ENCODE data around the gene SLC22A23. TPM values are rescaled to one million over a fixed set of nuclear protein-coding genes. Genes with fewer than 3 reads are reported as not detected.

Gene SLC22A23
- total RNA-seq, 1 experiment from 2014 or later, result 5.7 TPM

DNA sequence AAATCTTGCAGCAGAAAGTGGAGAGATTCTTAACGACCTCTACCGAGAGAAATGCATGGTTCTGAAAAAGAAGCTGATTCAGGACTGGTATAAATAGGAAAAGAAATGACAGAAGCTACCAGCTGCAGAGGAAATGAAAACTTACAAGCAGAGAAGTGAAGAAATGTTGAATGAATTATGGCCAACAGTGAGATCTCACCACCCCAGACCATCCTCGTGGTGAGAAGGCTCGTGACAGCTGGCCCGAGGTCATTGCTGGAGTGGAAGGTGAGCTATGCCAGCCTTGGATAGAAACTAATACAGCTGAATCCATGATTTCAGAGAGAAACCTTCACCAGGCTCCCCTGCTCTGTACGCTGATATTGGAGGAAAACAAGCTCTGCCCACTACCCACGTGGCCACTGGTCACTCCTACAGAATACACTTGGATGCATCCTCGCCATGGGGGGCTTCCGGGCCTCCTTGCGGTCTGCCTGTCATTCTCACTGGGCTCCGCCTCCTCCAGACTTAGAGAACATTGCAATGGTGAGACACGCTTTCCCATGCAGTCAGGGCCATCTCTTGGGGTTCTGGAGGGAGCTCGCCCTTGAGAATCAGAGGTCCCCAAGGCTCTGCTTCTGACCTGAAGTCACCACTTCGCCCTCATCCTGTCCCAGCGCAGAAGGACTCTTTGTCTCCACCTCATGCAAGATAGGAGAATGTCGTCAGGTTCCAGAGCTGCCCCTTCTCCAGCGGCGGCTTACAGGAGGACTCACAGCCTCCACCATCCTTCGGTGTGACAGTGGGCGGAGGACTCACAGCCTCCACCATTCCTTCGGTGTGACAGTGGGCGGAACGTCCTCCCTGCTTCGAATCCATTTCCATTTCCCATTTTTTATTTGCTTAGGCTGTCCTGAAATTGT is 218.8 kb downstream of the SLC22A23 start:
- H2AFZ ChIP-seq (ENCODE audit: low read length), result no peak overlapping the region
- no peaks in the 10 kb centered on the region for H3K4me1 ChIP-seq (ENCODE audit: insufficient read depth, low read length)
- intact Hi-C loops (cut with micrococcal nuclease), result no loop called here
- no peak overlapping the region for H3K4me3 ChIP-seq (ENCODE audit: low read length)
- no peaks in the 10 kb centered on the region for H3K79me2 ChIP-seq (ENCODE audit: low read length)
- no peaks in the 10 kb centered on the region for H4K20me1 ChIP-seq (ENCODE audit: low read length)
- no peak for DNase-seq
- no TSS peak for BruUV-seq (replicated peaks)
- H3K27ac ChIP-seq (ENCODE audit: low read length), result no peak overlapping the region
- H3K9me3 ChIP-seq (ENCODE audit: low read length), result no peaks in the 10 kb centered on the region
- ChIA-PET CTCF (interaction anchor here (0.8 kb wide), 1 partner anchor 29 kb away, joined by 5 read pairs; no protein-coding TSS in a partner anchor), POLR2A (ENCODE audit: unreplicated experiment) (no interaction called here)
- no peak for TF ChIP-seq EZH2 (IDR thresholded peaks at IDR 0.05; ENCODE audit: low read length, unreplicated experiment)
- no peak for TF ChIP-seq EZH2phosphoT487 (IDR thresholded peaks at IDR 0.05; ENCODE audit: borderline replicate concordance, low read length)
- no peak for TF ChIP-seq CTCF (conservative IDR thresholded peaks at IDR 0.05; ENCODE audit: low read depth, low read length)
- no peak for ATAC-seq
- H3K9ac ChIP-seq (ENCODE audit: low read length), result no peak overlapping the region
- no peaks in the 10 kb centered on the region for H3K9me2 ChIP-seq (replicated peaks; ENCODE audit: low read length)
- no peaks in the 10 kb centered on the region for H3F3A ChIP-seq (ENCODE audit: low read length, unreplicated experiment)
- no peak overlapping the region for H3K4me2 ChIP-seq (ENCODE audit: low read length)
- no peaks in the 10 kb centered on the region for H3K36me3 ChIP-seq (ENCODE audit: low read depth, low read length)
- peaks cover 13% of the 10 kb centered on the region for H3K27me3 ChIP-seq (ENCODE audit: low read length)

- no peaks in the 10 kb centered on the region for H3K36me3 ChIP-seq (ENCODE audit: low read depth, low read length)
- DNase-seq, result no peak
- H3K4me2 ChIP-seq (ENCODE audit: low read length), result no peak overlapping the region
- H3K27ac ChIP-seq (ENCODE audit: low read length), result no peak overlapping the region
- TF ChIP-seq EZH2phosphoT487 (IDR thresholded peaks at IDR 0.05; ENCODE audit: borderline replicate concordance, low read length), result no peak
- BruUV-seq (replicated peaks), result no TSS peak
- H3K9ac ChIP-seq (ENCODE audit: low read length), result no peak overlapping the region
- no peaks in the 10 kb centered on the region for H3K9me3 ChIP-seq (ENCODE audit: low read length)
- peaks cover 16% of the 10 kb centered on the region for H3K27me3 ChIP-seq (ENCODE audit: low read length)
- H3K9me2 ChIP-seq (replicated peaks; ENCODE audit: low read length), result no peaks in the 10 kb centered on the region
- ChIA-PET POLR2A (ENCODE audit: unreplicated experiment) (no interaction called here), CTCF (no interaction called here)
- no peak for ATAC-seq
- H2AFZ ChIP-seq (ENCODE audit: low read length), result no peak overlapping the region
- intact Hi-C loops (cut with micrococcal nuclease), result no loop called here
- H3K4me3 ChIP-seq (ENCODE audit: low read length), result no peak overlapping the region
- no peaks in the 10 kb centered on the region for H3K79me2 ChIP-seq (ENCODE audit: low read length)
- no peaks in the 10 kb centered on the region for H3K4me1 ChIP-seq (ENCODE audit: insufficient read depth, low read length)
- no peaks in the 10 kb centered on the region for H3F3A ChIP-seq (ENCODE audit: low read length, unreplicated experiment)
- H4K20me1 ChIP-seq (ENCODE audit: low read length), result no peaks in the 10 kb centered on the region
Observed at GRCh38 chr6:3236005-3236404, 220.8 kb downstream of the SLC22A23 start.

- no peak for ATAC-seq
- no peaks in the 10 kb centered on the region for H3K36me3 ChIP-seq (ENCODE audit: low read depth, low read length)
- no peaks in the 10 kb centered on the region for H3K9me3 ChIP-seq (ENCODE audit: low read length)
- H3K4me3 ChIP-seq (ENCODE audit: low read length), result no peak overlapping the region
- H3K27me3 ChIP-seq (ENCODE audit: low read length), result peaks cover 18% of the 10 kb centered on the region
- H3K79me2 ChIP-seq (ENCODE audit: low read length), result no peaks in the 10 kb centered on the region
- H4K20me1 ChIP-seq (ENCODE audit: low read length), result no peaks in the 10 kb centered on the region
- ChIA-PET CTCF (no interaction called here), POLR2A (ENCODE audit: unreplicated experiment) (no interaction called here)
- no peak for TF ChIP-seq EZH2phosphoT487 (IDR thresholded peaks at IDR 0.05; ENCODE audit: borderline replicate concordance, low read length)
- TF ChIP-seq EZH2 (IDR thresholded peaks at IDR 0.05; ENCODE audit: low read length, unreplicated experiment), result no peak
- no peak for TF ChIP-seq CTCF (conservative IDR thresholded peaks at IDR 0.05; ENCODE audit: low read depth, low read length)
- H3K9me2 ChIP-seq (replicated peaks; ENCODE audit: low read length), result no peaks in the 10 kb centered on the region
- no peak for DNase-seq
- intact Hi-C loops (cut with micrococcal nuclease), result no loop called here
- BruUV-seq (replicated peaks), result no TSS peak
- H3K4me1 ChIP-seq (ENCODE audit: insufficient read depth, low read length), result no peaks in the 10 kb centered on the region
- no peak overlapping the region for H2AFZ ChIP-seq (ENCODE audit: low read length)
- no peak overlapping the region for H3K9ac ChIP-seq (ENCODE audit: low read length)
- H3F3A ChIP-seq (ENCODE audit: low read length, unreplicated experiment), result no peaks in the 10 kb centered on the region
- no peak overlapping the region for H3K4me2 ChIP-seq (ENCODE audit: low read length)
- no peak overlapping the region for H3K27ac ChIP-seq (ENCODE audit: low read length)
Observed at GRCh38 chr6:3235486-3235885, 221.4 kb downstream of the SLC22A23 start.

Measured in PC-3 (cell line).